Endothelial cell of umbilical vein (primary cell): ENCODE measurements around the gene FGF16. TPM values are rescaled to one million over a fixed set of nuclear protein-coding genes. Genes with fewer than 3 reads are reported as not detected.

Experiments used
- BruUV-seq: library from RNA; stranded (reverse); fragments of 400-500 nt; replicated peaks from 2 replicates; lab custom pipeline; 2021; lab: Mats Ljungman, UMichigan
- CTCF ChIA-PET: fragments of 300-600, 350-600 bp; sonication (Branson Sonifier 250); formaldehyde crosslinking; loops from one replicate; lab custom pipeline; 2021; ENCODE audit warnings: antibody characterized with exemption, inconsistent platforms; lab: Charles Lee
- POLR2A ChIA-PET: fragments of 300-600, 350-600 bp; sonication (Branson Sonifier 250); formaldehyde crosslinking; loops from one replicate; lab custom pipeline; 2021; ENCODE audit warnings: antibody characterized with exemption, inconsistent platforms; lab: Charles Lee
- DNase-seq: peaks from one replicate; pipeline ENCODE4 v3.0.0-alpha.2; 2011; ENCODE audit warnings: low read depth, low spot score
- FAIRE-seq: peaks from 2 replicates; lab custom pipeline; 2011; peaks lifted over from hg19 to GRCh38; lab: Jason Lieb, UNC
- H2AFZ ChIP-seq: 2 replicates; pipeline ENCODE4 v1.6.0; 2012; ENCODE audit warnings: low read depth, low read length, control low read depth, inconsistent platforms
- H3K27ac ChIP-seq: 2 replicates; pipeline ENCODE4 v1.5.1; 2011; ENCODE audit warnings: low read depth, mild to moderate bottlenecking, control low read depth, low read length, moderate library complexity; ENCODE audit not compliant: insufficient read depth
- H3K27me3 ChIP-seq, 2 experiments: 2 replicates each; pipeline versions ENCODE4 v1.6.0 to v1.6.1; 2011; ENCODE audit warnings: low read length in 2 of 2, mixed read lengths in 1 of 2; ENCODE audit not compliant: control insufficient read depth in 2 of 2, insufficient read depth in 2 of 2
- H3K36me3 ChIP-seq, 2 experiments: 2 replicates in 1 of 2; 3 replicates in 1 of 2; pipeline ENCODE4 v1.5.1; 2011; ENCODE audit warnings: low read length in 2 of 2, mild to moderate bottlenecking in 1 of 2, moderate library complexity in 1 of 2; ENCODE audit not compliant: control insufficient read depth in 2 of 2, insufficient read depth in 2 of 2; ENCODE audit errors: extremely low read depth in 1 of 2
- H3K4me1 ChIP-seq: 3 replicates; pipeline ENCODE4 v1.5.1; 2011; ENCODE audit warnings: mild to moderate bottlenecking, low read length; ENCODE audit not compliant: control insufficient read depth, insufficient read depth; ENCODE audit errors: extremely low read depth
- H3K4me2 ChIP-seq: 2 replicates; pipeline ENCODE4 v1.6.1; 2011; ENCODE audit warnings: low read length, control low read depth, mixed read lengths; ENCODE audit not compliant: insufficient read depth
- H3K4me3 ChIP-seq, 3 experiments: fragments of 200-600 bp in 1 of 3; sonication (generic), shearing (Covaris generic) in 1 of 3; replicated peaks in 1 of 3; 2 replicates each; pipeline ENCODE4 v1.5.1; 2011 to 2016; ENCODE audit warnings: control low read depth in 3 of 3, low read length in 3 of 3, mild to moderate bottlenecking in 2 of 3, inconsistent platforms in 1 of 3, low read depth in 1 of 3, moderate library complexity in 1 of 3; ENCODE audit not compliant: insufficient read depth in 1 of 3
- H3K79me2 ChIP-seq: 2 replicates; pipeline ENCODE4 v1.6.0; 2012; ENCODE audit warnings: low read length, inconsistent platforms; ENCODE audit not compliant: control insufficient read depth, insufficient read depth
- H3K9ac ChIP-seq: replicated peaks from 2 replicates; pipeline ENCODE3; 2011; ENCODE audit warnings: low read length, control low read depth; ENCODE audit not compliant: insufficient read depth; ENCODE audit errors: extremely low read depth
- H3K9me1 ChIP-seq: replicated peaks from 3 replicates; pipeline ENCODE4 v1.6.0; 2011; ENCODE audit warnings: mild to moderate bottlenecking, low read length; ENCODE audit not compliant: control insufficient read depth, insufficient read depth; ENCODE audit errors: extremely low read depth
- H3K9me3 ChIP-seq: replicated peaks from 2 replicates; pipeline ENCODE4 v1.5.1; 2012; ENCODE audit warnings: low read length, inconsistent platforms; ENCODE audit not compliant: control insufficient read depth, insufficient read depth
- H4K20me1 ChIP-seq: replicated peaks from 2 replicates; pipeline ENCODE3; 2011; ENCODE audit warnings: mild to moderate bottlenecking, low read length; ENCODE audit not compliant: control insufficient read depth, insufficient read depth; ENCODE audit errors: extremely low read depth
- CTCF ChIP-seq, 2 donors: IDR thresholded peaks; 1 replicate in 1 of 2; 2 replicates in 1 of 2; pipeline ENCODE4 v1.5.1; 2011; ENCODE audit warnings: low read length in 2 of 2, mild to moderate bottlenecking in 2 of 2, moderate library complexity in 2 of 2, control low read depth in 1 of 2, inconsistent platforms in 1 of 2, low read depth in 1 of 2; ENCODE audit not compliant: insufficient read depth in 1 of 2; ENCODE audit errors: extremely low read depth in 1 of 2
- EZH2 ChIP-seq: IDR thresholded peaks from 2 replicates; pipeline ENCODE4 v1.6.1; 2012; ENCODE audit warnings: borderline replicate concordance, low read depth, mild to moderate bottlenecking, moderate library complexity, low read length, inconsistent platforms; ENCODE audit not compliant: severe bottlenecking
- FOS ChIP-seq: IDR thresholded peaks from 2 replicates; pipeline ENCODE4 v1.6.1; 2011; ENCODE audit warnings: mild to moderate bottlenecking, low read length, moderate library complexity, borderline replicate concordance; ENCODE audit not compliant: insufficient read depth
- GATA2 ChIP-seq: IDR thresholded peaks from 2 replicates; pipeline ENCODE4 v1.7.0; 2011; ENCODE audit warnings: low read depth, mild to moderate bottlenecking, moderate library complexity, mixed read lengths, low read length; ENCODE audit not compliant: insufficient read length, insufficient read depth
- JUN ChIP-seq: IDR thresholded peaks from 2 replicates; pipeline ENCODE4 v1.6.1; 2011; ENCODE audit warnings: borderline replicate concordance, low read depth; ENCODE audit not compliant: insufficient read length, insufficient read depth
- MAX ChIP-seq: IDR thresholded peaks from 2 replicates; pipeline ENCODE4 v1.6.1; 2011; ENCODE audit not compliant: insufficient read depth, insufficient read length
- MYC ChIP-seq: IDR thresholded peaks from one replicate; pipeline ENCODE4 v1.6.1; 2011; ENCODE audit warnings: mild to moderate bottlenecking, low read depth, low read length
- POLR2A ChIP-seq: IDR thresholded peaks from 2 replicates; pipeline ENCODE4 v1.6.1; 2012; ENCODE audit warnings: low read depth, mild to moderate bottlenecking, control low read depth, low read length
- POLR2AphosphoS5 ChIP-seq: IDR thresholded peaks from 2 replicates; pipeline ENCODE4 v1.6.1; 2012; ENCODE audit warnings: low read depth, mild to moderate bottlenecking, control low read depth, low read length, moderate library complexity; ENCODE audit not compliant: insufficient read depth
- dilution Hi-C: fragments of 300-500 bp; cut with MboI; formaldehyde crosslinking; loops from one replicate; pipeline ENCODE4 v1.15.0; 2019; ENCODE audit warnings: low sequenced_read_pairs; ENCODE audit not compliant: extremely low pct_ligation_motif_present
- intact Hi-C: fragments of 100-400 bp; cut with micrococcal nuclease; formaldehyde crosslinking; loops from one replicate; pipeline ENCODE4 v1.10.0; 2022
- polyA plus RNA-seq, 4 experiments: library from polyadenylated mRNA; depleted of rRNA in 3 of 4; stranded (reverse) in 3 of 4; unstranded in 1 of 4; fragments of >200 nt; gene quantifications; 2 replicates each; pipeline versions ENCODE4 v1.2.1 to v1.2.3, GENCODE V29; 2011 to 2012; ENCODE audit warnings: missing spikeins in 1 of 4
- total RNA-seq: library from RNA; stranded (reverse); gene quantifications from 2 replicates; pipeline ENCODE4 v1.2.3, GENCODE V29; 2021

The FGF16 gene
- total and polyA plus RNA-seq, 2 donors (not counting 3 experiments of a cell fraction or from before 2014, with no cell fraction given) = 3.1 to 3.8 TPM

- FAIRE-seq (no peak), DNase-seq (no peak)
- no peaks in the 10 kb centered on the region for H3K27me3 ChIP-seq
- no peak for TF ChIP-seq GATA2
- TF ChIP-seq MAX = no peak
- TF ChIP-seq POLR2A = no peak
- TF ChIP-seq MYC = no peak
- no peak for TF ChIP-seq FOS
- TF ChIP-seq EZH2 = no peak
- TF ChIP-seq POLR2AphosphoS5 = no peak
- TF ChIP-seq JUN = no peak
- no peak for TF ChIP-seq CTCF (IDR thresholded peaks at IDR 0.05; ENCODE audit: extremely low read depth in 1 of 2, insufficient read depth in 1 of 2, low read depth in 1 of 2, low read length in 2 of 2)
- no peaks in the 10 kb centered on the region for H3K36me3 ChIP-seq
- POLR2A ChIA-PET = no interaction called here
- H3K4me3 ChIP-seq = no peak overlapping the region
- H3K4me1 ChIP-seq = no peaks in the 10 kb centered on the region
- H3K9ac ChIP-seq = no peak overlapping the region
- CTCF ChIA-PET = no interaction called here
- H3K79me2 ChIP-seq = no peaks in the 10 kb centered on the region
- BruUV-seq = no TSS peak
- H3K9me1 ChIP-seq = no peaks in the 10 kb centered on the region
- no peak overlapping the region for H2AFZ ChIP-seq
- H3K27ac ChIP-seq = no peak overlapping the region
- dilution Hi-C loops = no loop called here
- intact Hi-C loops = no loop called here
- H3K4me2 ChIP-seq = no peak overlapping the region
- no peaks in the 10 kb centered on the region for H4K20me1 ChIP-seq
- no peaks in the 10 kb centered on the region for H3K9me3 ChIP-seq
These were observed 48.7 kb upstream of the FGF16 start for GRCh38 chrX:77398330-77398954.
